Measurements from ENCODE around the gene KIAA0825.
A peak's percentile ranks its signal among the peaks of the same experiment; 100 is the strongest.
"Not testable (repeated sequence)": the region's sequence is repeated elsewhere in the genome, so short reads cannot be mapped to it uniquely, and the experiment has no call there.

The KIAA0825 gene

DNA sequence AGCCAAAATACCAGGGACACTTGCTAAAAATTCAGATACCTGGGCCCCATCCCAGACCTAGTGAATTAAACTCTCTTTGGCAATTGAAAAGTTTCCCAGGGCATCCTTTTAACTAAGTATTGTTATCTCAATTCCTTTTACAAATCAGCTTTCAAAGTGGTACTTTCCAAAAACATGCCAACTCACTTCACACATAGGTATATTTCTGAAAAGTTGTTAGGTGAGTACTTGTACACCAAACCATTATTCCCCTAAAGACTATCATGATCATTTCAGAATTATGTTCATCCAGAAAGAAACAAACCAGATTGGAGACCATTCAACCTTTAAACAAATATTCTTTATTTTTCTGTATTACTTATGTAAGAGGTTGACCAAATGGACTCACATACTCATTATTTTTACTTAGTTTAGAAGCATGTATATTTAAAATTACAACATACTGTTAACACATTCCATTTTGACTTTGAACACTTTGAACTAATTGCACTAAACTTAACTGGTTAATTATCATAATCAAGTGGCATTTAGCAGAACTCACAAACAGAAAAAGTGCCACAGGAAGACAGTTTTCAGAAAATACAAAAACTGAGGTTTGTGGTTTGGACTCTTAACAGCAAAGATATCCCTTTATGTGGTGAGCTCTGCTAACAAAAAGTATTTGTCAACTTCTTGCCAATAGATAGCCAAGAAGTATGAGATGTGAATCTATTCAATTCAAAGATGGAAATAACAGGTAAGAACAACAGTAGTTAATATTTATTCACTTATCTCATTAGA is 40.7 kb downstream of the KIAA0825 start:
- no peak for DNase-seq

DNA sequence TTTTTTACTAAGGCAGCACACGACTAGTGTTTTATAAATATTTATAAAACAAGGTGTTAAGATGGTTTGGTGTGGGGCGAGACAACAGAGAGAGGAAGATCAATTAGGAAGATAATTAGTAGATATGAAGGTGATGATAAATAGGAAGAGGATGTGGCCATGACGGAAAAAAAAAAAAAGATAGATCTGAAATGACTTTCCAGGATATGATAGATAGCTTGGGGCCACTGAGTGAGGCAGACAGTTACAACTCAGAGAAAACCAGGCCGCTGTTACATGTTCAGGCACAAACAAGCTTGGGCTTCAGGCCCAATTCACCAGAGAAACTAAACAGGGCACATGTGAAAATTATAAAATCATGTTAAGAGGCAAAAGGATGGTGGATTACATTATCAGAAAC is 43.2 kb downstream of the KIAA0825 start:
- DNase-seq, result no peak

- not testable (repeated sequence) for DNase-seq
Observed at GRCh38 chr5:94573349-94573748, 45.1 kb downstream of the KIAA0825 start.

- no peak for DNase-seq
Observed at GRCh38 chr5:94571415-94571814, 47.0 kb downstream of the KIAA0825 start.

DNA sequence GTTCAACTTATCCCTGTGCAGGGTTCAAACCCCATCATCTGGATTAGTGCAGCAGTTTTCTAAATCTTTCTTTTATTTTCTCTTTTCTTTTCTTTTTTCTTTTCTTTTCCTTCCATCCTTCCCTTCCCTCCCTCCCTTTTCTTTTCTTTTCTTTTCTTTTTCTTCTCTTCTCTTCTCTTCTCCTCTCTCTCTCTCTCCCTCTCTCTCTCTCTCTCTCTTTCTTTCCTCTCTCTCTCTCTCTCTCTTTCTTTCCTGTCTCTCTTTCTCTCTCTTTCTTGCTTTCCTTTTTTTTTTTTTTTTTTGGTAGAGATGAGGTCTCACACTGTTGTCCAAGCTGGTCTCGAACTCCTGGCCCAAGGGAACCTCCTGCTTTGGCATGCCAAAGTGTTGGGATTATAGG is 53.6 kb downstream of the KIAA0825 start:
- DNase-seq, result no peak

- no peak for DNase-seq
Observed at GRCh38 chr5:94562327-94562971, 56.0 kb downstream of the KIAA0825 start.

DNA sequence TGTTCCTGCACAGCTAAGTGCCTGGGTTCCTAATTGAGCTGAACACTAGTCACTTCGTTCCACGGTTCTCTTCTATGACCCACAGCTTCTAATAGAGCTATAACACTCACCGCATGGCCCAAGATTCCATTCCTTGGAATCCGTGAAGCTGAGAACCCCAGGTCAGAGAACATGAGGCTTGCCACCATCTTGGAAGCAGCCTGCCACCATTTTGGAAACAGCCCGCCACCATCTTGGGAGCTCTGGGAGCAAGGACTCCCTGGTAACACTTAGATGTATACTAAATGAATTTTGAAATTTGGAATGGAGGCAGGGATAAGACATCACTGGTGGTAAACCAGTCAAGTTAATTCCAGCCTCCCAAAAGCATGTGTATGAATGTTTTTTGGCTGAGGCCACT is 60.4 kb downstream of the KIAA0825 start:
- DNase-seq, result no peak

- DNase-seq, result no peak
Observed at GRCh38 chr5:94551858-94552257, 66.5 kb downstream of the KIAA0825 start.

- DNase-seq, result no peak
Observed at GRCh38 chr5:94545870-94546625, 72.4 kb downstream of the KIAA0825 start.

- no peak for DNase-seq
Observed at GRCh38 chr5:94544875-94545547, 73.4 kb downstream of the KIAA0825 start.

GRCh38 chr5:94544031-94544650 is 74.3 kb downstream of the KIAA0825 start:
- no peak for DNase-seq

- no peak for DNase-seq
Observed at GRCh38 chr5:94540856-94541494, 77.4 kb downstream of the KIAA0825 start.

- DNase-seq, result no peak
Observed at GRCh38 chr5:94538260-94538659, 80.1 kb downstream of the KIAA0825 start.

DNA sequence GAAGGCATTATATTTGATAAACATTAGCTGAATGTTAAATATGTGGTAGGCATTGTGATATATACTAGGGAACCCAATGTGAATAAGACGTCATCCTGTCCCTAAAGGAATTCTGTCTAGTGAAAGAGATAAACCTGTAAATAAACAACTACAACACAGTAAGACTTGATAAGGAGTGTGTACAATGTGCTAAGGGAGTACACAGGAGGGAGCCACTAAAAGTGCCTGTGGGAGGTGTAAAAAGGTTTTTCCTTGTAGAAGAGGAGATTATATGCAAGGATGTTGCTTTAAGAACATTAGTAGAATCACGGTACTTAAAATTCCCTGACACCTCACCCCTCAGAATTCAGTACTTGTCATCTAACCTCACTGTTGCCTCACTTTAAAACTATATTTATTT is 91.7 kb downstream of the KIAA0825 start:
- DNase-seq, result no peak

DNA sequence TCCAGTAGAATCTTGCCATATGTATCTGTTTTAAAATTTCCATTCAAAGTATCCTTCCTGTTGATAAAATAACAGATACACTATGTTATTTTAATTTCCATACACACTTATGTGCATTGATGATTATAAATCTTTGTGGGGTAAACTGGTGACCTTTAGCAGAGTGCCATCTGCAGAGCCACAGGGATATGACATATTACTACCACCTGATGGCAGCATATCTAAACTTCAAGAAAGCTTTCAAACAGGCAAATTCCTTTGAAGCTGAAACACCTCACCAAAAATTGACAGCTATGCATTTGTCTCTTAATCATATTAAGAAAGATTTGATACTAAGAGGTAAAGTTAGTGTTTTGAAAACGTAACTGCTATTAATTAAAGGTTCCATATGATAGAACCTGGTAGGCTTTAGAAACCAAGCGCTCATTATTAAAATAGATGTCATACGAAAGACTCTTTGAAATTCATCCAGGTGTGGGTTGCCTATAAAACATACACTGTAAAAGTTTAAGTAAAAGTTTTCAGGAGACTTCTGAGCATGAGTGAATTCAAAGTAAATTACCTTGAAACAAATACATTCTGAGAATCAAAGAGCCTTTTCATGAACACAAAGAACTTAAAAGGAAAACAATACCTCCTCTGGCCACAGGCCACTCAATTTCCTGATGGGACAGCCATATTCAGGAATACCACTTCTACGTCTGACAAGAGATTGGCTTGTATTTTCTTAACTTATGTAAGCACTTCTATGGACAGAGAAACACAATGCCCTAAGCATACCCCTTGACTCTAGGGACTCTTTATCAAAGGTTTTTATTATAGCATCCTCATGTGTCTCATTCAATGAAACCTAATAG is 93.3 kb downstream of the KIAA0825 start:
- peak; percentile 11 for DNase-seq

GRCh38 chr5:94523018-94523417 is 95.4 kb downstream of the KIAA0825 start:
- no peak for DNase-seq

GRCh38 chr5:94522117-94522516 is 96.3 kb downstream of the KIAA0825 start:
- DNase-seq, result no peak

DNA sequence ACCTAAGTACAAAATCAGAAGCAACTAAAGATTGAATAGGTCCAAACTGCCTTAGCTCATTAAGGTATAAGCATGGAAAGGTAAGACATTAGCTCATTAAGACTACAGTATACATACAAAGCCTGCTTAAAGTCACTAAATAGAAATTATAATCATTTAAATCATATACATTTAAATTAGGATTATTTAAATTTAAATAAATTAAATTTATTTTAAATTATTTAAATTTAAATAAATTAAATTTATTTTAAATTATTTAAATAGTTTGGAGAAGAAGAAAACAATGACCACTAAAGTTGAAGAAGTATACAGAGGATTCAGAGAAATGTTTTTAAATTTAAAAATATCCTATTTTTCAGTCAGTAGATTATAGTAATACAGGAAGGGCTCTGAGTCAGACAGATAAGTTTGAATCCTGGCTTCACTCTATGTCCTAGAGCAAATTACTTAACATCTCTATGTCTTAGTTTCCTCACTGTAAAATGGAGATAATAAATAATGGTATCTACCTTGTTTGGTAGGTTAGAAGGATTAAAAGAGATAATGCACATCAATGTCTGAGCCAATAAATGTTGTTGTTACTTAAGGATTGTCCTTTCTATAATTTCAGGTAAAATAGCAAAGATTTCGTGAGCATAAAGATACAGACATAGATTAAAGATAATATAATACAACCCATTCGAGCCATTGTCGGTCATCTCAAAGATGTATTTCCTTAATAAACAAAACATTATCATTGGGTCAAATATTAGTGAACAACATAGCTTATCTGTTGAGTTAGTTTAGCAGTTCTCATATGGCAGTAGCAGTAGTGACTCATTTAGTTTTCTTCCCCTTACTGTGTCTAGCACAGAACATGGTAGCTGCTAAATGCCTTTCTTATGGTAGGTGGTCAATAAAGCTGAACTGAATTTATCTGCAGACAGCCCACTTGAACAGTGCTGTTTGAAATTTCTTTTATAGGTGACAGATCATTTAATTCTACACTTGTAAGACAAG is 100.6 kb downstream of the KIAA0825 start:
- DNase-seq, result no peak

- no peak for DNase-seq
Observed at GRCh38 chr5:94516148-94516547, 102.3 kb downstream of the KIAA0825 start.

Data from COR-L47 (cell line).